OCI-LY3 (cell line): ENCODE data around the gene ARHGAP26.

Experiments
- CTCF ChIP-seq: fragments of 200-600, 300-600 bp; sonication (generic); IDR thresholded peaks from 2 replicates; pipeline ENCODE4 v1.5.1; 2014; ENCODE audit warnings: antibody characterized with exemption, low read length, low read depth
- EZH2phosphoT487 ChIP-seq: fragments of 200-600 bp; shearing (Covaris generic); IDR thresholded peaks from 2 replicates; pipeline ENCODE4 v1.6.1; 2018; ENCODE audit warnings: antibody characterized with exemption, mixed run types, low read depth

GRCh38 chr5:143227301-143227700, 457.1 kb downstream of the ARHGAP26 start:
- TF ChIP-seq CTCF (no peak), EZH2phosphoT487 (no peak)
